Measurements from ENCODE around the gene ZKSCAN1.

Gene ZKSCAN1

GRCh38 chr7:100024020-100024619, 8.7 kb downstream of the ZKSCAN1 start:
- no peak for DNase-seq (ENCODE audit: low read depth)
- H3K4me3 ChIP-seq (ENCODE audit: low read depth, low read length) = no peak overlapping the region
- no peak for TF ChIP-seq MAX (IDR thresholded peaks at IDR 0.05; ENCODE audit: low read depth, low read length)
- TF ChIP-seq MYC (IDR thresholded peaks at IDR 0.05; ENCODE audit: low read depth, low read length) = no peak
- TF ChIP-seq POLR2A (IDR thresholded peaks at IDR 0.05; ENCODE audit: extremely low read depth, insufficient read length) = no peak

- DNase-seq (ENCODE audit: low read depth) = no peak
- no peak overlapping the region for H3K4me3 ChIP-seq (ENCODE audit: low read depth, low read length)
- TF ChIP-seq MAX (IDR thresholded peaks at IDR 0.05; ENCODE audit: low read depth, low read length) = no peak
- no peak for TF ChIP-seq MYC (IDR thresholded peaks at IDR 0.05; ENCODE audit: low read depth, low read length)
- TF ChIP-seq, protein P1, sequence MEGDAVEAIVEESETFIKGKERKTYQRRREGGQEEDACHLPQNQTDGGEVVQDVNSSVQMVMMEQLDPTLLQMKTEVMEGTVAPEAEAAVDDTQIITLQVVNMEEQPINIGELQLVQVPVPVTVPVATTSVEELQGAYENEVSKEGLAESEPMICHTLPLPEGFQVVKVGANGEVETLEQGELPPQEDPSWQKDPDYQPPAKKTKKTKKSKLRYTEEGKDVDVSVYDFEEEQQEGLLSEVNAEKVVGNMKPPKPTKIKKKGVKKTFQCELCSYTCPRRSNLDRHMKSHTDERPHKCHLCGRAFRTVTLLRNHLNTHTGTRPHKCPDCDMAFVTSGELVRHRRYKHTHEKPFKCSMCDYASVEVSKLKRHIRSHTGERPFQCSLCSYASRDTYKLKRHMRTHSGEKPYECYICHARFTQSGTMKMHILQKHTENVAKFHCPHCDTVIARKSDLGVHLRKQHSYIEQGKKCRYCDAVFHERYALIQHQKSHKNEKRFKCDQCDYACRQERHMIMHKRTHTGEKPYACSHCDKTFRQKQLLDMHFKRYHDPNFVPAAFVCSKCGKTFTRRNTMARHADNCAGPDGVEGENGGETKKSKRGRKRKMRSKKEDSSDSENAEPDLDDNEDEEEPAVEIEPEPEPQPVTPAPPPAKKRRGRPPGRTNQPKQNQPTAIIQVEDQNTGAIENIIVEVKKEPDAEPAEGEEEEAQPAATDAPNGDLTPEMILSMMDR (IDR thresholded peaks at IDR 0.05; ENCODE audit: low read depth, low read length) = no peak
- no peak for TF ChIP-seq POLR2A (IDR thresholded peaks at IDR 0.05; ENCODE audit: extremely low read depth, insufficient read length)
Measured at GRCh38 chr7:100027197-100027596, 11.8 kb downstream of the ZKSCAN1 start.

- H3K4me3 ChIP-seq (ENCODE audit: low read depth, low read length) = no peak overlapping the region
- DNase-seq (ENCODE audit: low read depth) = no peak
- no peak for TF ChIP-seq MYC (IDR thresholded peaks at IDR 0.05; ENCODE audit: low read depth, low read length)
- TF ChIP-seq POLR2A (IDR thresholded peaks at IDR 0.05; ENCODE audit: extremely low read depth, insufficient read length) = no peak
- no peak for TF ChIP-seq MAX (IDR thresholded peaks at IDR 0.05; ENCODE audit: low read depth, low read length)
- TF ChIP-seq, protein P1 (IDR thresholded peaks at IDR 0.05; ENCODE audit: low read depth, low read length) = no peak
Measured at GRCh38 chr7:100029596-100029995, 14.2 kb downstream of the ZKSCAN1 start.

DNA sequence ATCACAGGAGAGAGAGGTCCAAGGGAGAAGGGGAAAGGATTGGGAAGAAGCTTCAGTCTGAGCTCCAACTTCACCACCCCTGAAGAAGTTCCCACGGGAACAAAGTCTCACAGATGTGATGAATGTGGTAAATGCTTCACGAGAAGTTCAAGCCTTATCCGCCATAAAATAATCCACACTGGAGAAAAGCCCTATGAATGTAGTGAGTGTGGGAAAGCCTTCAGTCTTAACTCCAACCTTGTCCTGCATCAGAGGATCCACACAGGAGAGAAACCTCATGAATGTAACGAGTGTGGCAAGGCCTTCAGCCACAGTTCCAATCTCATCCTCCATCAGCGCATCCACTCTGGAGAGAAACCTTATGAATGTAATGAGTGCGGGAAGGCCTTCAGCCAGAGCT, 18.1 kb downstream of the ZKSCAN1 start:
- TF ChIP-seq POLR2A (IDR thresholded peaks at IDR 0.05; ENCODE audit: extremely low read depth, insufficient read length) = no peak
- TF ChIP-seq, protein P1 (IDR thresholded peaks at IDR 0.05; ENCODE audit: low read depth, low read length) = no peak
- no peak for TF ChIP-seq MYC (IDR thresholded peaks at IDR 0.05; ENCODE audit: low read depth, low read length)
- TF ChIP-seq MAX (IDR thresholded peaks at IDR 0.05; ENCODE audit: low read depth, low read length) = no peak
- no peak for DNase-seq (ENCODE audit: low read depth)
- no peak overlapping the region for H3K4me3 ChIP-seq (ENCODE audit: low read depth, low read length)

DNA sequence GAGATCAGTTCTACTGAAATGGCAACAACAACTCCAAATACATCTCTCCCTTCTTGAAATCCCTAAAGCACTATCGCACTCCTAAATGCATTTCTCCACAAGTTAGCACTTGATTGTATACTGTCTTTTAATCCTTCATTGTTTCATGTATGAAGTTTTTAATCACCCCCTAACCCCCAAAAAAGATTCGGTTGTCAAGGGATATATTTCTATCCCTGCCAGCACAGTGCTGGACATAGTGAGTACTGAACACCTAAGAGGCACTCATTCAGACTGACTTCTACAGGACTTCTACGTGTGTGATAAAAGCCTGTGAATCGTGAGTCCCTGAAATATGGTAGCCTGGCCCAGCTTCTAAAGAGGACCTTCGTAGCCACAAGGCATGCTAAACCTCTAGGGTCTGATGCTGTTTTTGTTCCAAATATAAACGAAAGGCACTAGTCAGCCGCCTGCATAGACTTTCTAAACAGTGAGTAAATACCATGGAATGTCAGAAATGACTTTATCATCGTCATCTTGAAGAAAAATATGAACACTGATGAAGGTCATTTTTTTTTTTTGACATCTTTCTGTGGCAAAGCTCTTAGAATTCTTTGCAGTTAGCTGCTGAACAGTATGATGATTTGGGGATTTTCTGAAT, 19.6 kb downstream of the ZKSCAN1 start:
- DNase-seq (ENCODE audit: low read depth) = no peak
- H3K4me3 ChIP-seq (ENCODE audit: low read depth, low read length) = no peak overlapping the region
- TF ChIP-seq MAX (IDR thresholded peaks at IDR 0.05; ENCODE audit: low read depth, low read length) = no peak
- TF ChIP-seq POLR2A (IDR thresholded peaks at IDR 0.05; ENCODE audit: extremely low read depth, insufficient read length) = no peak
- no peak for TF ChIP-seq MYC (IDR thresholded peaks at IDR 0.05; ENCODE audit: low read depth, low read length)
- TF ChIP-seq, protein P1 (IDR thresholded peaks at IDR 0.05; ENCODE audit: low read depth, low read length) = no peak

DNA sequence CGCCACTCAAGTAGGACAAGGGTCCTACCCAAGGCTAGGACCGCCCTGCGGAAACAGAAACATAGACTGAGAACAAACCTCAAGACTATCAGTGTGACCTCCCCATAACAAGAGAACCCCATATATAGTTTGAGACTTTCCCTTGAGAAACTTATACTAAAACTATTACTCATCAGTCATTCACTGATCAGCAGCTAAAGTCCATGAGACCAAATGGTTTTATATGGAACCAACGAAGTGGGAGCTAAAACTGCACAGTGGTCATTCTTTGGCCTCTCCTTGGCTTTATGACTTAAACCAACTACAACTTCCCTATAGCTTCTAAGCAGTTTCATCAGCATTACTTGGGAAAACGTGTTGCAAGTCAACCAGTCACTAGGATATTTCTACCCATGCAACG, 20.5 kb downstream of the ZKSCAN1 start:
- no peak for TF ChIP-seq MAX (IDR thresholded peaks at IDR 0.05; ENCODE audit: low read depth, low read length)
- TF ChIP-seq MYC (IDR thresholded peaks at IDR 0.05; ENCODE audit: low read depth, low read length) = no peak
- no peak for TF ChIP-seq POLR2A (IDR thresholded peaks at IDR 0.05; ENCODE audit: extremely low read depth, insufficient read length)
- TF ChIP-seq, protein P1 (IDR thresholded peaks at IDR 0.05; ENCODE audit: low read depth, low read length) = no peak
- H3K4me3 ChIP-seq (ENCODE audit: low read depth, low read length) = no peak overlapping the region
- DNase-seq (ENCODE audit: low read depth) = no peak

Data from NB4 (cell line).